Subcutaneous adipose tissue (tissue), 4 donors: ENCODE data around the gene ART4. TPM values are rescaled to one million over a fixed set of nuclear protein-coding genes. Genes with fewer than 3 reads are reported as not detected.

ENCODE experiments used
- total RNA-seq, 4 donors: library from RNA; depleted of rRNA; stranded (reverse); fragments of >200 nt; gene quantifications; one replicate each; pipeline ENCODE4 v1.1.0, GENCODE V29; 2016
- TF ChIP-seq, protein P1 (sequence below): fragments of 450-650 bp; IDR thresholded peaks from one replicate; pipeline ENCODE4 v1.5.1; 2016; ENCODE audit warnings: low read depth, mild to moderate bottlenecking, control low read depth, antibody characterized with exemption, moderate library complexity

The ART4 gene
- total RNA-seq, 4 donors from 2014 or later, result 0.33 to 1.9 (median 0.61) TPM

DNA sequence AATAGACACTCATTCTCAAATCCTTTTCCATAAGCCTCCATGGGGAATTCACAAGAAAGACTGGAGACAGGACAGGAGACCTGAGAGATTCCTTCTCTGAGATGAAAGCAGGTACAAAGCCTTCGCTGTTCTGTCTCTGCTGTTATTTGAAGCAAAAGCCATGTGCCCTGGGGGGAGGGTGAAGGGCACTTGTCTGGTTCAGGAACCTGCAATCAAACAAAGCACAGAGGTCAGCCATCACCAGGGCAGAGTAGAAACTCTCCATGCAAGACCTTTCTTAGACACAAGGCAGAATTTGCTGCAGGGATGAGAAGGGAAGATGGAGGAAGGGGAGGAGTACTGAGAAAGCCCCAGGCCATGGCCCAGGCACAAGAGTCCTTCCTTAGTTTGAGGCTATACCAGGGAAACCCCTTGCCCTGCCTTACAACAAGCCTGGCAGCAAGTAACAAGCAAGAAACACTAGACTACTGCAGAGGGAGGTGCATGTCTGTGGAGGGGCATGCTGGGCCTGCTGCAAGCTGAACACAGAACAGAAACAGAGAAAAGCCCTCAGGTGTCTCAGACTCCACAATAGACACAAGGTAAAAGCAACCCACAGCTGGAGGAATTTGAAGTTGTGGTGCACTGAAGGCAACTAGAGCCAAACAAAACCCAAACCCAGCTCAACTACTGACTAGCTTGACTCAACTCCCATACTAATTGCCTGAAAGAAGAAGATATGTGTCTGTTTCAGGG lies 7.8 kb upstream of the ART4 start:
- TF ChIP-seq, protein P1, sequence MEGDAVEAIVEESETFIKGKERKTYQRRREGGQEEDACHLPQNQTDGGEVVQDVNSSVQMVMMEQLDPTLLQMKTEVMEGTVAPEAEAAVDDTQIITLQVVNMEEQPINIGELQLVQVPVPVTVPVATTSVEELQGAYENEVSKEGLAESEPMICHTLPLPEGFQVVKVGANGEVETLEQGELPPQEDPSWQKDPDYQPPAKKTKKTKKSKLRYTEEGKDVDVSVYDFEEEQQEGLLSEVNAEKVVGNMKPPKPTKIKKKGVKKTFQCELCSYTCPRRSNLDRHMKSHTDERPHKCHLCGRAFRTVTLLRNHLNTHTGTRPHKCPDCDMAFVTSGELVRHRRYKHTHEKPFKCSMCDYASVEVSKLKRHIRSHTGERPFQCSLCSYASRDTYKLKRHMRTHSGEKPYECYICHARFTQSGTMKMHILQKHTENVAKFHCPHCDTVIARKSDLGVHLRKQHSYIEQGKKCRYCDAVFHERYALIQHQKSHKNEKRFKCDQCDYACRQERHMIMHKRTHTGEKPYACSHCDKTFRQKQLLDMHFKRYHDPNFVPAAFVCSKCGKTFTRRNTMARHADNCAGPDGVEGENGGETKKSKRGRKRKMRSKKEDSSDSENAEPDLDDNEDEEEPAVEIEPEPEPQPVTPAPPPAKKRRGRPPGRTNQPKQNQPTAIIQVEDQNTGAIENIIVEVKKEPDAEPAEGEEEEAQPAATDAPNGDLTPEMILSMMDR, result no peak

DNA sequence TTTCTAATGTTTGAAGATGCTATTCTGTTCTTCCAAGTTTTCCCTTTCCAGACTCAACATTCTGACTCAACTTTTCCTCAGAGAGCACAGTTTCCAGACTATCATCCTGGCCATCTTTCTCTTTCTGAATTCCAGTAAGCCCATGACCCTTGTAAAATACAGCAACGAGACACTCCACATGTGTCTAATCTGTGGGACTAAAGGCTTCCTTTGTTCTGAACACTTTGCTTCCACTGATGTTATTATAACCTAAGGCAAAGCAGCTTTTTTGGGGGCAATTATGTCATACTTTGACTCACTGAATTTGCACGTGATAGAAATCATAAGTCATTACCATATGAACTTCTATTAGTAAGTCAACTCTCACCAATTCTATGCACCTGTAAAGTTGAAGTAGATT lies 6.3 kb upstream of the ART4 start:
- TF ChIP-seq, protein P1, result no peak

DNA sequence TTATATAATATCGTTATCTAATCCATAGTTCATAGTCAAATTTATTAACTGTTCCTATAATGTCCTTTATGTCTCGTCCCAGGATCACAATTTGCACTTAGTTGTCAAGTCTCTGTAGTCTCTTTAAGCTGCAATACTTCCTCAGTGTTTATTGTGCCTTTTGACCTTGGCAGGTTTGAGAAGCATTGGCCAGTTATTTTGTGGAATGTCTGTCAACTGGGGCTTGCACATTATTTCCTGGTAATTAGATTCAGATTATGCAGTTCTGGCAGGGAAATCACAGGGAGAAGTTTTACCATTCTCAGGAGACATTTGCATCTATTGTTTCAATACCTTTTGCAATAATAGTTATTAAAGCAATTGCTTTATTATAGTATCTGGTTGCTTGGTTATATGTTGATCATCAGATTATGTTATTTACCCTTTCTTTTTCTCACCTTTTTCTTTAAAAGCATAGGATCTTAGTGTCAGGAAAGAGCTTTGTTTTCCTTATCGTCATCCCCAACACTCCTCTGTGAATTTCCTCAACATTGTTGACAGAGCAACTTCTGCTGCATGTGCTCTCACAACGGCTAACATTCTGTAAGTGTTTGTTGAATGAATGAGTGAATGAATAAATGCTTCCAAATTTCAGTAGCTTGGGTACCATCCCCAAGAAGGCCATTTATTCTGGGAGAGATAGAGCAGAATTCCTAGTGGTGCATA lies 3.7 kb upstream of the ART4 start:
- TF ChIP-seq, protein P1, result no peak

DNA sequence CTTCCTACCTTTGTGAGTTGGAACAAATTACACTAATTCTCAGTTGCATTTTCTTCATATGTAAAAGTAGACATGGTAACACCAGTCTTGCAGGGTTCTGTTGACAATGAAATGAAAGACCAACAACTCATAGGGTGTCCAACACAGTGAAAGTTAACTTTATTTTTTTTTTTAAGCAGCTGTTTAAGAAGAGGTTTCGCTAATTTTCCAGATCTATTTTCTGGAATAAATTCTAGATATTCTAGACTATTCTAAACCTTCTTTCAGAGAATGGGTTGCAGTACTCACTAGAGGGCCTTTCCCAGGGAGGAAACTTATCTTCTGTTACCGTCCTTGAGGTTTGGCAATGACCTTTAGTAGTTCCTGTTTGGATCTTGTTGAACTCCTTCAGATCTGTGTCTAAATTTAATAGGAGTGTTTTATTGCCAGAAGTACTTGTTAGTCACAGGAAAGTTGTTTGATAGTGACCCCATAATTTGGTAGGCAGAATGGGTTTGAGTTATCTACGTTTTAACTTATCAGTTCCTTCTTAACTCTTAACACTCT lies 2.8 kb upstream of the ART4 start:
- TF ChIP-seq, protein P1, result no peak

DNA sequence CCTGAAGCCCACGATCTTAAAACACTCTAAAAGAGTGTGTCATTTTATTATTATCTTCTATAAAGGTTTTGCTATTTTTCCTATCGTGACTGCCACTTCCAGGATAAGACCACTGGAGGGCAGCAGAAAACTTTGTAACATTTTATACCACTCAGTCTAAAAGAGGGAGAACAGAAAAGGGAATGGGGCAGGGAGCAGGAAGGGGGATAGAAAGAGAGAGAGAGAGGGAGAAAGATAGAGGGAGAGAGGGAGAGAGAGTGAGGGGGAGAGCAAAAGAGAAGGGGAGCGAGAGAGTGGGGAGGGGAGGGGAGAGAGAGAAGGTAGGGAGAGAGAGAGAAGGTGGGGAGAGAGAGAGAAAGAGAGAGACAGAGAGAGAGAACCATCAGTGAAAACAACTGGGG lies 2.0 kb upstream of the ART4 start:
- TF ChIP-seq, protein P1, result no peak

DNA sequence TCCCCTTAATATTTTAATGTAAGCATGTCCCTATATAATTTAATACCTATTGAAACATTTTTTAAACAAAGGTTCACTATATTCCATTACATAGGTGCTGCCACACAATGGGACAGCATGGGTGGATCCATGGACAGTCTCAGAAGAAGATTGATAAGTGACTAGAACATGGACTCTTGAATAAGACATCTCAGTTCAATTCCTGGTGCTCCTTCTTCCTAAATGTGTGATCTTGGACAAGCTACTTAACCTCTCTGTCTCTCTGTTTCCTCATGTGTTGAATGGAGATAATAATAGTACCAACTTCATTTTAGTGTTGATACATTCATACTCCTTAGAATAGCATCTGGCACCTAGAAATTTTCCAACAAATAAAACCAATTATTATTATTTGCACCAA lies 1.1 kb upstream of the ART4 start:
- TF ChIP-seq, protein P1, result no peak

DNA sequence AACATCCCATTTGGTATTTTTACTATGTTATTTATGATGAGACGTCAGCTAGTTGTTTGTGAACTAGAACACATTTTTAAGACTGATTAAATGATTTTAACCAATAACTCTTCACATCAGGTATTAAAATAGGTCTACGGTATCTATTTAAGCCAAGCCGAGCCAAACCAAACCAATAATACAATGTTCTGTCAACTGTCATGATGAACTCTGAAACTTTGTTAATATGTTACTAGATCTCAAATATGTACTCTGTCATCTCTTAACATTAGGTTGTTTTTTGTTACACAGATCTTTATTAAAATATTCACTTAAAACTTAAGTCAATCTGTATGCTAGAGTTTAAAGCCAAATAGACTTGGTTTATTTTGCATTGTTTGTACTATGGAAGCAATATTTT lies 1.0 kb downstream of the ART4 start:
- TF ChIP-seq, protein P1, result no peak
